Liver (tissue), 9 donors: Measurements from ENCODE around the gene SLC35G2. TPM values are rescaled to one million over a fixed set of nuclear protein-coding genes. Genes with fewer than 3 reads are reported as not detected.

ENCODE experiments used
- DNase-seq: peaks from one replicate; pipeline ENCODE4 v3.0.0-alpha.2; 2017; ENCODE audit warnings: low spot score
- H3K27ac ChIP-seq, 2 donors: one replicate each; pipeline ENCODE4 v1.7.0; 2013; ENCODE audit warnings: inconsistent platforms in 2 of 2, low read length in 2 of 2, control low read depth in 1 of 2, low read depth in 1 of 2, mild to moderate bottlenecking in 1 of 2
- H3K27me3 ChIP-seq, 4 donors: one replicate each; pipeline versions ENCODE4 v1.6.1 to v1.7.0; 2013; ENCODE audit warnings: low read length in 3 of 4, inconsistent platforms in 1 of 4, mild to moderate bottlenecking in 1 of 4, moderate library complexity in 1 of 4; ENCODE audit not compliant: control insufficient read depth in 4 of 4, insufficient read depth in 4 of 4
- H3K36me3 ChIP-seq, 4 donors: one replicate each; pipeline versions ENCODE4 v1.6.1 to v1.7.0; 2013; ENCODE audit warnings: low read length in 3 of 4, mild to moderate bottlenecking in 3 of 4, low read depth in 1 of 4, moderate library complexity in 1 of 4; ENCODE audit not compliant: control insufficient read depth in 4 of 4, insufficient read depth in 3 of 4
- H3K4me1 ChIP-seq, 4 donors: one replicate each; pipeline versions ENCODE4 v1.6.1 to v1.7.0; 2013; ENCODE audit warnings: low read length in 3 of 4, mild to moderate bottlenecking in 3 of 4, moderate library complexity in 1 of 4; ENCODE audit not compliant: control insufficient read depth in 4 of 4, insufficient read depth in 4 of 4
- H3K4me3 ChIP-seq, 3 donors: one replicate each; pipeline versions ENCODE4 v1.6.1 to v1.7.0; 2013; ENCODE audit warnings: low read length in 3 of 3, control low read depth in 1 of 3, low read depth in 1 of 3, mild to moderate bottlenecking in 1 of 3
- H3K9ac ChIP-seq, 2 donors: one replicate each; pipeline ENCODE4 v1.7.0; 2013; ENCODE audit warnings: low read length in 2 of 2, mild to moderate bottlenecking in 2 of 2, moderate library complexity in 2 of 2, control low read depth in 1 of 2, low read depth in 1 of 2
- H3K9me3 ChIP-seq, 4 donors: one replicate each; pipeline versions ENCODE4 v1.6.1 to v1.7.0; 2013; ENCODE audit warnings: low read length in 3 of 4; ENCODE audit not compliant: control insufficient read depth in 4 of 4
- EGR1 ChIP-seq, 2 donors: IDR thresholded peaks; 2 replicates each; pipeline ENCODE4 v1.6.1; 2016 to 2018; ENCODE audit warnings: antibody characterized with exemption in 2 of 2, low read depth in 2 of 2
- FOXA1 ChIP-seq: IDR thresholded peaks from 2 replicates; pipeline ENCODE4 v1.6.1; 2016; ENCODE audit warnings: antibody characterized with exemption
- GABPA ChIP-seq, 2 donors: IDR thresholded peaks in 1 of 2; conservative IDR thresholded peaks in 1 of 2; 2 replicates each; pipeline ENCODE4 v1.6.1; 2016; ENCODE audit warnings: antibody characterized with exemption in 2 of 2, mild to moderate bottlenecking in 1 of 2, moderate library complexity in 1 of 2
- HNF4A ChIP-seq, 2 donors: conservative IDR thresholded peaks; 2 replicates each; pipeline ENCODE4 v1.6.1; 2016; ENCODE audit warnings: antibody characterized with exemption in 2 of 2, mild to moderate bottlenecking in 2 of 2
- HNF4G ChIP-seq: IDR thresholded peaks from 2 replicates; pipeline ENCODE4 v1.6.1; 2016; ENCODE audit warnings: antibody characterized with exemption
- JUND ChIP-seq, 2 donors: IDR thresholded peaks; 2 replicates each; pipeline ENCODE4 v1.6.1; 2016; ENCODE audit warnings: antibody characterized with exemption in 2 of 2
- NR2F2 ChIP-seq: IDR thresholded peaks from 2 replicates; pipeline ENCODE4 v1.6.1; 2016; ENCODE audit warnings: antibody characterized with exemption
- RAD21 ChIP-seq, 2 donors: IDR thresholded peaks; 2 replicates each; pipeline ENCODE4 v1.6.1; 2016; ENCODE audit warnings: antibody characterized with exemption in 2 of 2, mild to moderate bottlenecking in 2 of 2
- REST ChIP-seq: IDR thresholded peaks from 2 replicates; pipeline ENCODE4 v1.6.1; 2016; ENCODE audit warnings: antibody characterized with exemption, mild to moderate bottlenecking
- RXRA ChIP-seq, 2 donors: IDR thresholded peaks; 2 replicates each; pipeline ENCODE4 v1.6.1; 2017 to 2018; ENCODE audit warnings: antibody characterized with exemption in 2 of 2, mild to moderate bottlenecking in 1 of 2
- TAF1 ChIP-seq: conservative IDR thresholded peaks from 2 replicates; pipeline ENCODE4 v1.6.1; 2016; ENCODE audit warnings: antibody characterized with exemption, mild to moderate bottlenecking
- YY1 ChIP-seq: IDR thresholded peaks from 2 replicates; pipeline ENCODE4 v1.6.1; 2016; ENCODE audit warnings: antibody characterized with exemption, mild to moderate bottlenecking
- ZBTB33 ChIP-seq: IDR thresholded peaks from 2 replicates; pipeline ENCODE4 v1.6.1; 2016; ENCODE audit warnings: antibody characterized with exemption
- WGBS: extraction: QIAGEN DNeasy Blood & Tissue Kit; methylation state at CpG from one replicate; pipeline ENCODE4 v1.1.7; 2013; 5-methylcytosine and 5-hydroxymethylcytosine counted together
- polyA plus RNA-seq, 2 donors: library from polyadenylated mRNA; stranded (reverse) in 1 of 2; unstranded in 1 of 2; fragments of 200-250 nt in 1 of 2; fragments of >200 nt in 1 of 2; fragmentation: Nextera tagmentation in 1 of 2; extraction: Ambion mirVana in 1 of 2; gene quantifications; one replicate each; pipeline versions ENCODE4 v1.2.1 to v1.2.3, GENCODE V29; 2013 to 2015
- total RNA-seq, 2 donors: library from RNA; depleted of rRNA; stranded (reverse); fragments of >200 nt; gene quantifications; one replicate each; pipeline ENCODE4 v1.2.3, GENCODE V29; 2014
- TF ChIP-seq, protein P1 (sequence below): fragments of 150-350 bp; IDR thresholded peaks from 2 replicates; pipeline ENCODE4 v1.5.1; 2017; ENCODE audit warnings: improper control_type of control experiment, low read depth, low read length; ENCODE audit not compliant: missing input control
- donor health status: healthy.
- donor health status: healthy.
- donor health status: healthy.
- donor health status: healthy.
- donor health status: healthy.

Gene SLC35G2
- total and polyA plus RNA-seq, 4 donors: 0.51 to 1.2 (median 0.72) TPM

- TF ChIP-seq, protein P1, sequence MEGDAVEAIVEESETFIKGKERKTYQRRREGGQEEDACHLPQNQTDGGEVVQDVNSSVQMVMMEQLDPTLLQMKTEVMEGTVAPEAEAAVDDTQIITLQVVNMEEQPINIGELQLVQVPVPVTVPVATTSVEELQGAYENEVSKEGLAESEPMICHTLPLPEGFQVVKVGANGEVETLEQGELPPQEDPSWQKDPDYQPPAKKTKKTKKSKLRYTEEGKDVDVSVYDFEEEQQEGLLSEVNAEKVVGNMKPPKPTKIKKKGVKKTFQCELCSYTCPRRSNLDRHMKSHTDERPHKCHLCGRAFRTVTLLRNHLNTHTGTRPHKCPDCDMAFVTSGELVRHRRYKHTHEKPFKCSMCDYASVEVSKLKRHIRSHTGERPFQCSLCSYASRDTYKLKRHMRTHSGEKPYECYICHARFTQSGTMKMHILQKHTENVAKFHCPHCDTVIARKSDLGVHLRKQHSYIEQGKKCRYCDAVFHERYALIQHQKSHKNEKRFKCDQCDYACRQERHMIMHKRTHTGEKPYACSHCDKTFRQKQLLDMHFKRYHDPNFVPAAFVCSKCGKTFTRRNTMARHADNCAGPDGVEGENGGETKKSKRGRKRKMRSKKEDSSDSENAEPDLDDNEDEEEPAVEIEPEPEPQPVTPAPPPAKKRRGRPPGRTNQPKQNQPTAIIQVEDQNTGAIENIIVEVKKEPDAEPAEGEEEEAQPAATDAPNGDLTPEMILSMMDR: no peak
- TF ChIP-seq RXRA (IDR thresholded peaks at IDR 0.05): no peak
- H3K27me3 ChIP-seq: no peaks in the 10 kb centered on the region
- no peaks in the 10 kb centered on the region for H3K9me3 ChIP-seq
- no peak for DNase-seq
- no peaks in the 10 kb centered on the region for H3K36me3 ChIP-seq
- H3K9ac ChIP-seq: no peak overlapping the region
- peaks cover 0 to 1% (median 0%) of the 10 kb centered on the region in 4 donors for H3K4me1 ChIP-seq
- no peak overlapping the region for H3K27ac ChIP-seq
- no peak overlapping the region for H3K4me3 ChIP-seq
Observed at GRCh38 chr3:136839556-136839931, 20.6 kb downstream of the SLC35G2 start.

GRCh38 chr3:136840252-136840651, 21.3 kb downstream of the SLC35G2 start:
- WGBS: 94% methylated on average over 2 of the region's 2 CpGs
- no peak for DNase-seq

More at GRCh38 chr3:136840252-136840651, 21.3 kb downstream of the SLC35G2 start:
- Histone ChIP-seq H3K27me3 (no peaks in the 10 kb centered on the region), H3K4me1 (peaks cover 0 to 1% (median 0%) of the 10 kb centered on the region in 4 donors), H3K27ac (no peak overlapping the region), H3K36me3 (no peaks in the 10 kb centered on the region), H3K9me3 (no peaks in the 10 kb centered on the region), H3K9ac (no peak overlapping the region), H3K4me3 (no peak overlapping the region)
- TF ChIP-seq, protein P1: no peak
- TF ChIP-seq YY1 (no peak), HNF4A (conservative IDR thresholded peaks at IDR 0.05) (no peak), NR2F2 (no peak), FOXA1 (no peak), JUND (IDR thresholded peaks at IDR 0.05) (no peak), HNF4G (no peak), GABPA (IDR thresholded peaks at IDR 0.05 in 1 of 2, conservative IDR thresholded peaks at IDR 0.05 in 1 of 2) (no peak), ZBTB33 (no peak), RXRA (IDR thresholded peaks at IDR 0.05) (no peak), TAF1 (no peak), EGR1 (IDR thresholded peaks at IDR 0.05; ENCODE audit: low read depth in 2 of 2) (no peak), REST (no peak), RAD21 (IDR thresholded peaks at IDR 0.05) (no peak)
